ENCODE results near the gene SLC29A1. TPM values are rescaled to one million over a fixed set of nuclear protein-coding genes. Genes with fewer than 3 reads are reported as not detected.

Gene SLC29A1
- total and polyA plus RNA-seq, 9 of the 15 experiments (the other 6 are each of a cell fraction or from before 2014, with no cell fraction given), result 18.9 to 170 (median 57.7) TPM

DNA sequence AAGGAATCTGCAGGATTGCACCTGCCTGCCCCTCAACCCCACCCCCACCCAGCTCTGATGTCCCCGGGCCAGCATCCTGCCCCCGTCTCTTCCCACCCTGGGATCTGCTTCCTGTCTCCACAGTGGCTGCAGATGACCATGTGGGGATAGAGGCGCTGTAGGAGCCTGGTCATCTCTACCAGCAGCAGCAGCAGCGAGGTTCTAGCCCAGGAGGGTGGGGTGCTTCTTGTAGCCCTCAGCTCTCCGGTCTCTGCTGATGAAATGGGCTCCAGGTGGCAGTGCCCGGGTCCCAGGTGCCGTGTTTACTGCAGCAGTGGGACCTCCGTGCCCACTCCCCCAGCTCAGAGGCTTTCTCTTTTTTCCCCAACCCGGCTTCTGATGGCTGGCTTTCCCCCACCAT is 39.6 kb upstream of the SLC29A1 start:
- H3K27ac ChIP-seq (ENCODE audit: extremely low read depth, low read depth, low read length), result no peak overlapping the region
- intact Hi-C loops (cut with micrococcal nuclease), result no loop called here
- BruUV-seq (replicated peaks), result no TSS peak
- in situ Hi-C loops (cut with MboI), result no loop called here
- H3K9me1 ChIP-seq (ENCODE audit: control insufficient read depth, insufficient read depth, low read length), result no peaks in the 10 kb centered on the region
- no peaks in the 10 kb centered on the region for H3K9me3 ChIP-seq (replicated peaks; ENCODE audit: control insufficient read depth, insufficient read depth, low read depth, low read length)
- H4K20me1 ChIP-seq (replicated peaks; ENCODE audit: control insufficient read depth, insufficient read depth, low read length), result no peaks in the 10 kb centered on the region
- H3K36me3 ChIP-seq (ENCODE audit: control insufficient read depth, insufficient read depth, low read length), result no peaks in the 10 kb centered on the region
- peaks cover 10 to 11% of the 10 kb centered on the region in 2 experiments; a peak in 2 of 5 replicates for H3K4me1 ChIP-seq (replicated peaks in 1 of 2; ENCODE audit: control insufficient read depth in 2 of 2, insufficient read depth in 2 of 2, low read length in 2 of 2)
- peak overlapping the region in 1 of 2 experiments; percentile 62; a peak in 2 of 4 replicates for H3K9ac ChIP-seq (ENCODE audit: insufficient read depth in 1 of 2, low read depth in 2 of 2, low read length in 2 of 2)
- no peak overlapping the region for H3K4me3 ChIP-seq
- no peak overlapping the region for H3K4me2 ChIP-seq (ENCODE audit: insufficient read depth, low read length)
- peak; percentile 33; the same call in 2 of the 3 replicates for ATAC-seq
- FAIRE-seq, result no peak
- no peaks in the 10 kb centered on the region for H3K27me3 ChIP-seq (ENCODE audit: control insufficient read depth in 2 of 2, insufficient read depth in 2 of 2, low read length in 2 of 2)
- H3K79me2 ChIP-seq (ENCODE audit: control insufficient read depth, insufficient read depth, low read length), result no peaks in the 10 kb centered on the region
- POLR2A ChIA-PET, result interaction anchor here (0.6 to 1.1 kb wide), 2 partner anchors 16 to 42 kb away, joined by 3 to 4 read pairs; no protein-coding TSS in a partner anchor
- 2% methylated on average over 8 of the region's 9 CpGs for WGBS (ENCODE audit: insufficient coverage, low coverage, missing lambda C conversion rate)
- CTCF ChIA-PET (ENCODE audit: low intra/inter-chr PET ratio), result no interaction called here
- no peak overlapping the region for H2AFZ ChIP-seq (ENCODE audit: low read depth, low read length)
- TF ChIP-seq, protein P1, sequence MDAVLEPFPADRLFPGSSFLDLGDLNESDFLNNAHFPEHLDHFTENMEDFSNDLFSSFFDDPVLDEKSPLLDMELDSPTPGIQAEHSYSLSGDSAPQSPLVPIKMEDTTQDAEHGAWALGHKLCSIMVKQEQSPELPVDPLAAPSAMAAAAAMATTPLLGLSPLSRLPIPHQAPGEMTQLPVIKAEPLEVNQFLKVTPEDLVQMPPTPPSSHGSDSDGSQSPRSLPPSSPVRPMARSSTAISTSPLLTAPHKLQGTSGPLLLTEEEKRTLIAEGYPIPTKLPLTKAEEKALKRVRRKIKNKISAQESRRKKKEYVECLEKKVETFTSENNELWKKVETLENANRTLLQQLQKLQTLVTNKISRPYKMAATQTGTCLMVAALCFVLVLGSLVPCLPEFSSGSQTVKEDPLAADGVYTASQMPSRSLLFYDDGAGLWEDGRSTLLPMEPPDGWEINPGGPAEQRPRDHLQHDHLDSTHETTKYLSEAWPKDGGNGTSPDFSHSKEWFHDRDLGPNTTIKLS (IDR thresholded peaks at IDR 0.05; ENCODE audit: borderline replicate concordance, low read depth), result peak; percentile 50; the same call in 1 of the 2 replicates
- no peak for TF ChIP-seq HNRNPH1 (optimal IDR thresholded peaks at IDR 0.05; ENCODE audit: low read depth, low read length)
- TF ChIP-seq, protein P2, sequence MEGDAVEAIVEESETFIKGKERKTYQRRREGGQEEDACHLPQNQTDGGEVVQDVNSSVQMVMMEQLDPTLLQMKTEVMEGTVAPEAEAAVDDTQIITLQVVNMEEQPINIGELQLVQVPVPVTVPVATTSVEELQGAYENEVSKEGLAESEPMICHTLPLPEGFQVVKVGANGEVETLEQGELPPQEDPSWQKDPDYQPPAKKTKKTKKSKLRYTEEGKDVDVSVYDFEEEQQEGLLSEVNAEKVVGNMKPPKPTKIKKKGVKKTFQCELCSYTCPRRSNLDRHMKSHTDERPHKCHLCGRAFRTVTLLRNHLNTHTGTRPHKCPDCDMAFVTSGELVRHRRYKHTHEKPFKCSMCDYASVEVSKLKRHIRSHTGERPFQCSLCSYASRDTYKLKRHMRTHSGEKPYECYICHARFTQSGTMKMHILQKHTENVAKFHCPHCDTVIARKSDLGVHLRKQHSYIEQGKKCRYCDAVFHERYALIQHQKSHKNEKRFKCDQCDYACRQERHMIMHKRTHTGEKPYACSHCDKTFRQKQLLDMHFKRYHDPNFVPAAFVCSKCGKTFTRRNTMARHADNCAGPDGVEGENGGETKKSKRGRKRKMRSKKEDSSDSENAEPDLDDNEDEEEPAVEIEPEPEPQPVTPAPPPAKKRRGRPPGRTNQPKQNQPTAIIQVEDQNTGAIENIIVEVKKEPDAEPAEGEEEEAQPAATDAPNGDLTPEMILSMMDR (IDR thresholded peaks at IDR 0.05 in 2 of 3, conservative IDR thresholded peaks at IDR 0.05 in 1 of 3; ENCODE audit: insufficient read depth in 2 of 3, low read depth in 1 of 3, low read length in 3 of 3), result peak in 1 of 3 experiments; percentile 55; a peak in 2 of 6 replicates
- DNase-seq (ENCODE audit: extremely low read depth in 1 of 4, low spot score in 3 of 4), result peak in 1 of 4 experiments; percentile 31
